GM23338 (cell line): Measurements from ENCODE around the gene SPCS1.

Source experiments
- CREB1 ChIP-seq: fragments of 250-450 bp; sonication (Bioruptor Pico); IDR thresholded peaks from 2 replicates; pipeline ENCODE4 v1.5.0; 2020; ENCODE audit warnings: low read depth, mild to moderate bottlenecking, moderate library complexity
- EZH2 ChIP-seq: fragments of 200-600 bp; sonication (generic); IDR thresholded peaks from one replicate; pipeline ENCODE4 v1.8.0; 2017; ENCODE audit warnings: antibody characterized with exemption, mild to moderate bottlenecking, low read depth; ENCODE audit not compliant: unreplicated experiment
- EZH2phosphoT487 ChIP-seq: fragments of 200-600 bp; sonication (generic); IDR thresholded peaks from one replicate; pipeline ENCODE4 v1.8.1; 2018; ENCODE audit warnings: antibody characterized with exemption; ENCODE audit not compliant: unreplicated experiment
- JUNB ChIP-seq: IDR thresholded peaks from one replicate; pipeline ENCODE4 v1.6.1; 2016; ENCODE audit warnings: antibody characterized with exemption; ENCODE audit not compliant: unreplicated experiment
- NANOG ChIP-seq: IDR thresholded peaks from 2 replicates; pipeline ENCODE4 v1.6.1; 2016; ENCODE audit warnings: antibody characterized with exemption, borderline replicate concordance
- POLR2AphosphoS5 ChIP-seq: IDR thresholded peaks from 2 replicates; pipeline ENCODE4 v1.6.1; 2016; ENCODE audit warnings: antibody characterized with exemption, low read depth
- STAT1 ChIP-seq: IDR thresholded peaks from one replicate; pipeline ENCODE4 v1.6.1; 2016; ENCODE audit warnings: antibody characterized with exemption; ENCODE audit not compliant: unreplicated experiment
- ZNF114 ChIP-seq: fragments of 250-450 bp; sonication (Bioruptor Pico); IDR thresholded peaks from 2 replicates; pipeline ENCODE4 v1.5.0; 2020; ENCODE audit warnings: mild to moderate bottlenecking, moderate library complexity
- ZNF331 ChIP-seq: fragments of 250-450 bp; sonication (Bioruptor Pico); IDR thresholded peaks from 2 replicates; pipeline ENCODE4 v1.5.0; 2020; ENCODE audit warnings: low read depth, mild to moderate bottlenecking, moderate library complexity
- TF ChIP-seq, protein P1 (sequence below), 2 experiments: fragments of 200-600 bp in 1 of 2; sonication (generic) in 1 of 2; conservative IDR thresholded peaks; 2 replicates each; pipeline versions ENCODE4 v1.5.1 to v1.6.1; 2016 to 2017; ENCODE audit warnings: antibody characterized with exemption in 2 of 2, low read depth in 2 of 2, mild to moderate bottlenecking in 2 of 2, moderate library complexity in 1 of 2
- TF ChIP-seq, protein P2 (sequence below): IDR thresholded peaks from one replicate; pipeline ENCODE4 v1.6.1; 2018; ENCODE audit warnings: antibody characterized with exemption; ENCODE audit not compliant: unreplicated experiment
- TF ChIP-seq, protein P3 (sequence below): IDR thresholded peaks from 2 replicates; pipeline ENCODE4 v1.6.1; 2016; ENCODE audit warnings: antibody characterized with exemption
- TF ChIP-seq, protein P4 (sequence below): fragments of 250-450 bp; sonication (Bioruptor Pico); IDR thresholded peaks from 2 replicates; pipeline ENCODE4 v1.5.0; 2020; ENCODE audit warnings: mild to moderate bottlenecking, moderate library complexity

DNA sequence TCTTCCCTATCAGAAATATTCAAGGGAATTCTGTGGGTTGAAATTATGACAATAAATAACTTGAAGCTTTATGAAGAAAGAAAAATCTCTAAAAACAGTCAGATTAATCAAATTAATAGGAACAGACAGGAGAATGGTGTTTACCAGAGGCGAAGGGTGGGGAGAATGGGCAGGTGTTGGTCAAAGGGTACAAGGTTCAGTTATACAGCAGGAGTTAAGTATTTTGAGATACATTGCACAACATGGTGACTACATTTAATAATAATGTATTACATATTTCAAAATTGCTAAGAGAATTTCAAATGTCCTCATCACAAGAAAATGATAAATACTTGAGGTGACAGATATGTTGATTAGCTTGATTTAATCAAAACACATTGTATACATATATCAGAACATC, 18.6 kb downstream of the SPCS1 start:
- TF ChIP-seq, protein P1, sequence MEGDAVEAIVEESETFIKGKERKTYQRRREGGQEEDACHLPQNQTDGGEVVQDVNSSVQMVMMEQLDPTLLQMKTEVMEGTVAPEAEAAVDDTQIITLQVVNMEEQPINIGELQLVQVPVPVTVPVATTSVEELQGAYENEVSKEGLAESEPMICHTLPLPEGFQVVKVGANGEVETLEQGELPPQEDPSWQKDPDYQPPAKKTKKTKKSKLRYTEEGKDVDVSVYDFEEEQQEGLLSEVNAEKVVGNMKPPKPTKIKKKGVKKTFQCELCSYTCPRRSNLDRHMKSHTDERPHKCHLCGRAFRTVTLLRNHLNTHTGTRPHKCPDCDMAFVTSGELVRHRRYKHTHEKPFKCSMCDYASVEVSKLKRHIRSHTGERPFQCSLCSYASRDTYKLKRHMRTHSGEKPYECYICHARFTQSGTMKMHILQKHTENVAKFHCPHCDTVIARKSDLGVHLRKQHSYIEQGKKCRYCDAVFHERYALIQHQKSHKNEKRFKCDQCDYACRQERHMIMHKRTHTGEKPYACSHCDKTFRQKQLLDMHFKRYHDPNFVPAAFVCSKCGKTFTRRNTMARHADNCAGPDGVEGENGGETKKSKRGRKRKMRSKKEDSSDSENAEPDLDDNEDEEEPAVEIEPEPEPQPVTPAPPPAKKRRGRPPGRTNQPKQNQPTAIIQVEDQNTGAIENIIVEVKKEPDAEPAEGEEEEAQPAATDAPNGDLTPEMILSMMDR (conservative IDR thresholded peaks at IDR 0.05; ENCODE audit: low read depth in 2 of 2), result no peak
- TF ChIP-seq STAT1, result no peak
- no peak for TF ChIP-seq EZH2
- TF ChIP-seq, protein P2, sequence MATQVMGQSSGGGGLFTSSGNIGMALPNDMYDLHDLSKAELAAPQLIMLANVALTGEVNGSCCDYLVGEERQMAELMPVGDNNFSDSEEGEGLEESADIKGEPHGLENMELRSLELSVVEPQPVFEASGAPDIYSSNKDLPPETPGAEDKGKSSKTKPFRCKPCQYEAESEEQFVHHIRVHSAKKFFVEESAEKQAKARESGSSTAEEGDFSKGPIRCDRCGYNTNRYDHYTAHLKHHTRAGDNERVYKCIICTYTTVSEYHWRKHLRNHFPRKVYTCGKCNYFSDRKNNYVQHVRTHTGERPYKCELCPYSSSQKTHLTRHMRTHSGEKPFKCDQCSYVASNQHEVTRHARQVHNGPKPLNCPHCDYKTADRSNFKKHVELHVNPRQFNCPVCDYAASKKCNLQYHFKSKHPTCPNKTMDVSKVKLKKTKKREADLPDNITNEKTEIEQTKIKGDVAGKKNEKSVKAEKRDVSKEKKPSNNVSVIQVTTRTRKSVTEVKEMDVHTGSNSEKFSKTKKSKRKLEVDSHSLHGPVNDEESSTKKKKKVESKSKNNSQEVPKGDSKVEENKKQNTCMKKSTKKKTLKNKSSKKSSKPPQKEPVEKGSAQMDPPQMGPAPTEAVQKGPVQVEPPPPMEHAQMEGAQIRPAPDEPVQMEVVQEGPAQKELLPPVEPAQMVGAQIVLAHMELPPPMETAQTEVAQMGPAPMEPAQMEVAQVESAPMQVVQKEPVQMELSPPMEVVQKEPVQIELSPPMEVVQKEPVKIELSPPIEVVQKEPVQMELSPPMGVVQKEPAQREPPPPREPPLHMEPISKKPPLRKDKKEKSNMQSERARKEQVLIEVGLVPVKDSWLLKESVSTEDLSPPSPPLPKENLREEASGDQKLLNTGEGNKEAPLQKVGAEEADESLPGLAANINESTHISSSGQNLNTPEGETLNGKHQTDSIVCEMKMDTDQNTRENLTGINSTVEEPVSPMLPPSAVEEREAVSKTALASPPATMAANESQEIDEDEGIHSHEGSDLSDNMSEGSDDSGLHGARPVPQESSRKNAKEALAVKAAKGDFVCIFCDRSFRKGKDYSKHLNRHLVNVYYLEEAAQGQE, result no peak
- TF ChIP-seq, protein P3, sequence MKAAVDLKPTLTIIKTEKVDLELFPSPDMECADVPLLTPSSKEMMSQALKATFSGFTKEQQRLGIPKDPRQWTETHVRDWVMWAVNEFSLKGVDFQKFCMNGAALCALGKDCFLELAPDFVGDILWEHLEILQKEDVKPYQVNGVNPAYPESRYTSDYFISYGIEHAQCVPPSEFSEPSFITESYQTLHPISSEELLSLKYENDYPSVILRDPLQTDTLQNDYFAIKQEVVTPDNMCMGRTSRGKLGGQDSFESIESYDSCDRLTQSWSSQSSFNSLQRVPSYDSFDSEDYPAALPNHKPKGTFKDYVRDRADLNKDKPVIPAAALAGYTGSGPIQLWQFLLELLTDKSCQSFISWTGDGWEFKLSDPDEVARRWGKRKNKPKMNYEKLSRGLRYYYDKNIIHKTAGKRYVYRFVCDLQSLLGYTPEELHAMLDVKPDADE, result no peak
- no peak for TF ChIP-seq JUNB
- no peak for TF ChIP-seq POLR2AphosphoS5
- no peak for TF ChIP-seq EZH2phosphoT487
- TF ChIP-seq CREB1 (CRISPR knock-in tag), result no peak
- no peak for TF ChIP-seq ZNF114 (CRISPR knock-in tag)
- TF ChIP-seq NANOG, result no peak
- TF ChIP-seq, protein P4, sequence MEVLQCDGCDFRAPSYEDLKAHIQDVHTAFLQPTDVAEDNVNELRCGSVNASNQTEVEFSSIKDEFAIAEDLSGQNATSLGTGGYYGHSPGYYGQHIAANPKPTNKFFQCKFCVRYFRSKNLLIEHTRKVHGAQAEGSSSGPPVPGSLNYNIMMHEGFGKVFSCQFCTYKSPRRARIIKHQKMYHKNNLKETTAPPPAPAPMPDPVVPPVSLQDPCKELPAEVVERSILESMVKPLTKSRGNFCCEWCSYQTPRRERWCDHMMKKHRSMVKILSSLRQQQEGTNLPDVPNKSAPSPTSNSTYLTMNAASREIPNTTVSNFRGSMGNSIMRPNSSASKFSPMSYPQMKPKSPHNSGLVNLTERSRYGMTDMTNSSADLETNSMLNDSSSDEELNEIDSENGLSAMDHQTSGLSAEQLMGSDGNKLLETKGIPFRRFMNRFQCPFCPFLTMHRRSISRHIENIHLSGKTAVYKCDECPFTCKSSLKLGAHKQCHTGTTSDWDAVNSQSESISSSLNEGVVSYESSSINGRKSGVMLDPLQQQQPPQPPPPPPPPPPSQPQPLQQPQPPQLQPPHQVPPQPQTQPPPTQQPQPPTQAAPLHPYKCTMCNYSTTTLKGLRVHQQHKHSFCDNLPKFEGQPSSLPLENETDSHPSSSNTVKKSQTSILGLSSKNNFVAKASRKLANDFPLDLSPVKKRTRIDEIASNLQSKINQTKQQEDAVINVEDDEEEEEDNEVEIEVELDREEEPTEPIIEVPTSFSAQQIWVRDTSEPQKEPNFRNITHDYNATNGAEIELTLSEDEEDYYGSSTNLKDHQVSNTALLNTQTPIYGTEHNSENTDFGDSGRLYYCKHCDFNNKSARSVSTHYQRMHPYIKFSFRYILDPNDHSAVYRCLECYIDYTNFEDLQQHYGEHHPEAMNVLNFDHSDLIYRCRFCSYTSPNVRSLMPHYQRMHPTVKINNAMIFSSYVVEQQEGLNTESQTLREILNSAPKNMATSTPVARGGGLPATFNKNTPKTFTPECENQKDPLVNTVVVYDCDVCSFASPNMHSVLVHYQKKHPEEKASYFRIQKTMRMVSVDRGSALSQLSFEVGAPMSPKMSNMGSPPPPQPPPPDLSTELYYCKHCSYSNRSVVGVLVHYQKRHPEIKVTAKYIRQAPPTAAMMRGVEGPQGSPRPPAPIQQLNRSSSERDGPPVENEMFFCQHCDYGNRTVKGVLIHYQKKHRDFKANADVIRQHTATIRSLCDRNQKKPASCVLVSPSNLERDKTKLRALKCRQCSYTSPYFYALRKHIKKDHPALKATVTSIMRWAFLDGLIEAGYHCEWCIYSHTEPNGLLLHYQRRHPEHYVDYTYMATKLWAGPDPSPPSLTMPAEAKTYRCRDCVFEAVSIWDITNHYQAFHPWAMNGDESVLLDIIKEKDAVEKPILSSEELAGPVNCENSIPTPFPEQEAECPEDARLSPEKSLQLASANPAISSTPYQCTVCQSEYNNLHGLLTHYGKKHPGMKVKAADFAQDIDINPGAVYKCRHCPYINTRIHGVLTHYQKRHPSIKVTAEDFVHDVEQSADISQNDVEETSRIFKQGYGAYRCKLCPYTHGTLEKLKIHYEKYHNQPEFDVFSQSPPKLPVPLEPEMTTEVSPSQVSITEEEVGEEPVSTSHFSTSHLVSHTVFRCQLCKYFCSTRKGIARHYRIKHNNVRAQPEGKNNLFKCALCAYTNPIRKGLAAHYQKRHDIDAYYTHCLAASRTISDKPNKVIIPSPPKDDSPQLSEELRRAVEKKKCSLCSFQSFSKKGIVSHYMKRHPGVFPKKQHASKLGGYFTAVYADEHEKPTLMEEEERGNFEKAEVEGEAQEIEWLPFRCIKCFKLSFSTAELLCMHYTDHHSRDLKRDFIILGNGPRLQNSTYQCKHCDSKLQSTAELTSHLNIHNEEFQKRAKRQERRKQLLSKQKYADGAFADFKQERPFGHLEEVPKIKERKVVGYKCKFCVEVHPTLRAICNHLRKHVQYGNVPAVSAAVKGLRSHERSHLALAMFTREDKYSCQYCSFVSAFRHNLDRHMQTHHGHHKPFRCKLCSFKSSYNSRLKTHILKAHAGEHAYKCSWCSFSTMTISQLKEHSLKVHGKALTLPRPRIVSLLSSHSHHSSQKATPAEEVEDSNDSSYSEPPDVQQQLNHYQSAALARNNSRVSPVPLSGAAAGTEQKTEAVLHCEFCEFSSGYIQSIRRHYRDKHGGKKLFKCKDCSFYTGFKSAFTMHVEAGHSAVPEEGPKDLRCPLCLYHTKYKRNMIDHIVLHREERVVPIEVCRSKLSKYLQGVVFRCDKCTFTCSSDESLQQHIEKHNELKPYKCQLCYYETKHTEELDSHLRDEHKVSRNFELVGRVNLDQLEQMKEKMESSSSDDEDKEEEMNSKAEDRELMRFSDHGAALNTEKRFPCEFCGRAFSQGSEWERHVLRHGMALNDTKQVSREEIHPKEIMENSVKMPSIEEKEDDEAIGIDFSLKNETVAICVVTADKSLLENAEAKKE (CRISPR knock-in tag), result no peak
- TF ChIP-seq ZNF331 (CRISPR knock-in tag), result no peak
